ENCODE measurements around the gene IWS1.

GRCh38 chr2:127551221-127551930, 25.1 kb upstream of the IWS1 start:
- TF ChIP-seq, protein P1, sequence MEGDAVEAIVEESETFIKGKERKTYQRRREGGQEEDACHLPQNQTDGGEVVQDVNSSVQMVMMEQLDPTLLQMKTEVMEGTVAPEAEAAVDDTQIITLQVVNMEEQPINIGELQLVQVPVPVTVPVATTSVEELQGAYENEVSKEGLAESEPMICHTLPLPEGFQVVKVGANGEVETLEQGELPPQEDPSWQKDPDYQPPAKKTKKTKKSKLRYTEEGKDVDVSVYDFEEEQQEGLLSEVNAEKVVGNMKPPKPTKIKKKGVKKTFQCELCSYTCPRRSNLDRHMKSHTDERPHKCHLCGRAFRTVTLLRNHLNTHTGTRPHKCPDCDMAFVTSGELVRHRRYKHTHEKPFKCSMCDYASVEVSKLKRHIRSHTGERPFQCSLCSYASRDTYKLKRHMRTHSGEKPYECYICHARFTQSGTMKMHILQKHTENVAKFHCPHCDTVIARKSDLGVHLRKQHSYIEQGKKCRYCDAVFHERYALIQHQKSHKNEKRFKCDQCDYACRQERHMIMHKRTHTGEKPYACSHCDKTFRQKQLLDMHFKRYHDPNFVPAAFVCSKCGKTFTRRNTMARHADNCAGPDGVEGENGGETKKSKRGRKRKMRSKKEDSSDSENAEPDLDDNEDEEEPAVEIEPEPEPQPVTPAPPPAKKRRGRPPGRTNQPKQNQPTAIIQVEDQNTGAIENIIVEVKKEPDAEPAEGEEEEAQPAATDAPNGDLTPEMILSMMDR (conservative IDR thresholded peaks at IDR 0.05 in 1 of 2, IDR thresholded peaks at IDR 0.05 in 1 of 2; ENCODE audit: extremely low read depth in 1 of 2, insufficient read depth in 1 of 2, low read depth in 1 of 2, low read length in 2 of 2), result no peak
- TF ChIP-seq EZH2 (IDR thresholded peaks at IDR 0.05; ENCODE audit: borderline replicate concordance, low read length), result no peak
